DOHH2 (cell line): ENCODE measurements around the gene PDE3B.

Experiments used
- EZH2phosphoT487 ChIP-seq: fragments of 200-600 bp; sonication (generic); IDR thresholded peaks from 2 replicates; pipeline ENCODE4 v1.6.1; 2017; ENCODE audit warnings: borderline replicate concordance, mild to moderate bottlenecking, antibody characterized with exemption, low read length, moderate library complexity, mixed read lengths
- TF ChIP-seq, protein P1 (sequence below): fragments of 200-600 bp; sonication (generic); IDR thresholded peaks from one replicate; pipeline ENCODE4 v1.5.1; 2014; ENCODE audit warnings: antibody characterized with exemption, mild to moderate bottlenecking, low read depth, low read length; ENCODE audit not compliant: poor library complexity, severe bottlenecking

DNA sequence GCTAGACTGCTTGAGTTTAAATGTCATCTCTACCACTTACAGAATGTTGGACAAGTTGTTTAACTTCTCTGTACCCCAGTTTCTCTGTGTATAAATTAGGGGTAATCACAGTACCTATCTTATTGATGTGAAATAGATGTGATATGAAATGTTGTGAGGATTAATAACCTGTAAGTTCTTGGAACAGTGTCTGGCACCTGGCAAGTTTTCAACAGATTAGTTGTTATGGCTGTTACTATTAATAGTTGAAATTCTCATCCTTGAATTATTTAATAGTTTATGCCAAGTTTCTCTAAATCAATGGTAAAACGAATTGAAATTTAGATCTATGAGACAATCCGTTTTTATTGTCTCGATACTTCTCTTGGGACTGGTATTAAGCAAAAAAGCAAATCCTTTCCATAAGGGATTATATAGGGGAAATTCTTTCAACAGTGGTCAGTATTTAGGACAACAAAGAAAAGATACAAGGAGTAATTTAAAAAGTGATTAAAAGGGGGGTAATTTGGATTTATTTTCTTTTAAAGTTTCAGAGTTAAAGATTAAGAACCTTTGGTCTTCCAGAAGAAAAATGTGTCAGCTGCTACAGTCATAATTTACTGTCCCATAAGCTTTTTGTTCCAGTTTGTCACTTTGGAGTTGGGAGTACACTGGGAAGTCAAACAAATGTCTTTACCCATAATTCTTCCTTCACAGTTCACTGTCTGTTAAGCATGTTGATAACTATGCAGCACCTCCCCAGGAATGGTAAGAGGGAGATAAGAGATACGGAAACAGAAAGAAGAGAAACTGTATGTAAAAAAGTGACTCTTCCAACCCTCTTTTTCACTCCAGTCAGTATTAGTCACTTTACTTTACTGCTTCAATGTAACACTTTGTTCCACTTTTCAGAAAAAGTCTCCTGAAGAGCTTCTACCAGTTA, 13.2 kb downstream of the PDE3B start:
- TF ChIP-seq, protein P1, sequence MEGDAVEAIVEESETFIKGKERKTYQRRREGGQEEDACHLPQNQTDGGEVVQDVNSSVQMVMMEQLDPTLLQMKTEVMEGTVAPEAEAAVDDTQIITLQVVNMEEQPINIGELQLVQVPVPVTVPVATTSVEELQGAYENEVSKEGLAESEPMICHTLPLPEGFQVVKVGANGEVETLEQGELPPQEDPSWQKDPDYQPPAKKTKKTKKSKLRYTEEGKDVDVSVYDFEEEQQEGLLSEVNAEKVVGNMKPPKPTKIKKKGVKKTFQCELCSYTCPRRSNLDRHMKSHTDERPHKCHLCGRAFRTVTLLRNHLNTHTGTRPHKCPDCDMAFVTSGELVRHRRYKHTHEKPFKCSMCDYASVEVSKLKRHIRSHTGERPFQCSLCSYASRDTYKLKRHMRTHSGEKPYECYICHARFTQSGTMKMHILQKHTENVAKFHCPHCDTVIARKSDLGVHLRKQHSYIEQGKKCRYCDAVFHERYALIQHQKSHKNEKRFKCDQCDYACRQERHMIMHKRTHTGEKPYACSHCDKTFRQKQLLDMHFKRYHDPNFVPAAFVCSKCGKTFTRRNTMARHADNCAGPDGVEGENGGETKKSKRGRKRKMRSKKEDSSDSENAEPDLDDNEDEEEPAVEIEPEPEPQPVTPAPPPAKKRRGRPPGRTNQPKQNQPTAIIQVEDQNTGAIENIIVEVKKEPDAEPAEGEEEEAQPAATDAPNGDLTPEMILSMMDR: no peak
- no peak for TF ChIP-seq EZH2phosphoT487
